ENCODE data around the gene SLC30A2.

- TF ChIP-seq TAF1 (conservative IDR thresholded peaks at IDR 0.05) = no peak
- TF ChIP-seq CTCF (IDR thresholded peaks at IDR 0.05; ENCODE audit: low read depth, low read length, missing input control) = no peak
- TF ChIP-seq EGR1 (IDR thresholded peaks at IDR 0.05; ENCODE audit: low read depth in 2 of 2) = no peak
- no peak for TF ChIP-seq SP1 (IDR thresholded peaks at IDR 0.05)
- no peak for TF ChIP-seq HNF4A (conservative IDR thresholded peaks at IDR 0.05)
- TF ChIP-seq JUND (IDR thresholded peaks at IDR 0.05) = no peak
Measured at GRCh38 chr1:26006710-26007109, 39.2 kb downstream of the SLC30A2 start.
